Measurements from ENCODE around the gene KRTAP5-10.
"Not testable (repeated sequence)": the region's sequence is repeated elsewhere in the genome, so short reads cannot be mapped to it uniquely, and the experiment has no call there.

KRTAP5-10 gene

GRCh38 chr11:71565263-71565662 is at the start of gene KRTAP5-10:
Gene KRTAP5-10, plus strand, starts transcription at chr11:71565563. Its CDS starts 25 bp downstream, at chr11:71565588.
- H3K36me3 Mint-ChIP-seq (ENCODE audit: low read depth), result no peaks in the 10 kb centered on the region
- H3K27me3 Mint-ChIP-seq, result peaks cover 45% of the 10 kb centered on the region
- no peaks in the 10 kb centered on the region for H3K4me1 Mint-ChIP-seq (ENCODE audit: low read depth)
- H3K4me3 Mint-ChIP-seq, result no peak within 1 kb of the TSS
- no peak within 1 kb of the TSS for H3K27ac Mint-ChIP-seq
- no peaks in the 10 kb centered on the region for H3K9me3 Mint-ChIP-seq

- H3K4me3 Mint-ChIP-seq, result no peak overlapping the region
- H3K27me3 Mint-ChIP-seq, result no peaks in the 10 kb centered on the region
- peaks cover 3% of the 10 kb centered on the region for H3K9me3 Mint-ChIP-seq
Observed at GRCh38 chr11:71518506-71519471, 46.6 kb upstream of the KRTAP5-10 start.

GRCh38 chr11:71519546-71519945 is 45.8 kb upstream of the KRTAP5-10 start:
- Mint-ChIP-seq H3K9me3 (peaks cover 3% of the 10 kb centered on the region), H3K4me1 (ENCODE audit: low read depth) (no peaks in the 10 kb centered on the region), H3K36me3 (ENCODE audit: low read depth) (no peaks in the 10 kb centered on the region), H3K4me3 (no peak overlapping the region), H3K27ac (no peak overlapping the region), H3K27me3 (no peaks in the 10 kb centered on the region)

More at GRCh38 chr11:71518506-71519471, 46.6 kb upstream of the KRTAP5-10 start:
- Mint-ChIP-seq H3K4me1 (ENCODE audit: low read depth) (no peaks in the 10 kb centered on the region), H3K27ac (no peak overlapping the region), H3K36me3 (ENCODE audit: low read depth) (no peaks in the 10 kb centered on the region)

GRCh38 chr11:71525188-71525937 is 40.0 kb upstream of the KRTAP5-10 start:
- Mint-ChIP-seq H3K4me3 (no peak overlapping the region), H3K27ac (no peak overlapping the region), H3K36me3 (ENCODE audit: low read depth) (no peaks in the 10 kb centered on the region), H3K4me1 (ENCODE audit: low read depth) (no peaks in the 10 kb centered on the region), H3K9me3 (peaks cover 3% of the 10 kb centered on the region), H3K27me3 (peaks cover 9% of the 10 kb centered on the region)

GRCh38 chr11:71525938-71526495 is 39.3 kb upstream of the KRTAP5-10 start:
- no peaks in the 10 kb centered on the region for H3K4me1 Mint-ChIP-seq (ENCODE audit: low read depth)
- peaks cover 3% of the 10 kb centered on the region for H3K9me3 Mint-ChIP-seq
- H3K27me3 Mint-ChIP-seq, result peaks cover 9% of the 10 kb centered on the region
- H3K36me3 Mint-ChIP-seq (ENCODE audit: low read depth), result no peaks in the 10 kb centered on the region
- H3K4me3 Mint-ChIP-seq, result no peak overlapping the region
- no peak overlapping the region for H3K27ac Mint-ChIP-seq

- not testable (repeated sequence) for H3K9me3 Mint-ChIP-seq; H3K4me1 Mint-ChIP-seq (ENCODE audit: low read depth); H3K27me3 Mint-ChIP-seq; H3K27ac Mint-ChIP-seq; H3K36me3 Mint-ChIP-seq (ENCODE audit: low read depth); H3K4me3 Mint-ChIP-seq
Observed at GRCh38 chr11:71526796-71527575, 38.4 kb upstream of the KRTAP5-10 start, which contains the start of gene KRTAP5-7. Gene KRTAP5-7, plus strand, starts transcription at chr11:71527267. Its CDS starts 34 bp downstream, at chr11:71527301.

- Mint-ChIP-seq H3K27me3 (peaks cover 9% of the 10 kb centered on the region), H3K4me3 (no peak overlapping the region), H3K27ac (no peak overlapping the region), H3K36me3 (ENCODE audit: low read depth) (no peaks in the 10 kb centered on the region), H3K4me1 (ENCODE audit: low read depth) (no peaks in the 10 kb centered on the region), H3K9me3 (peaks cover 3% of the 10 kb centered on the region)
Observed at GRCh38 chr11:71527576-71528210, 37.7 kb upstream of the KRTAP5-10 start.

GRCh38 chr11:71530602-71531001 is 34.8 kb upstream of the KRTAP5-10 start:
- no peak overlapping the region for H3K4me3 Mint-ChIP-seq
- no peak overlapping the region for H3K27ac Mint-ChIP-seq
- no peaks in the 10 kb centered on the region for H3K4me1 Mint-ChIP-seq (ENCODE audit: low read depth)
- peaks cover 9% of the 10 kb centered on the region for H3K27me3 Mint-ChIP-seq
- no peaks in the 10 kb centered on the region for H3K9me3 Mint-ChIP-seq
- H3K36me3 Mint-ChIP-seq (ENCODE audit: low read depth), result no peaks in the 10 kb centered on the region

GRCh38 chr11:71532036-71532610 is 33.2 kb upstream of the KRTAP5-10 start:
- H3K4me3 Mint-ChIP-seq, result no peak overlapping the region
- H3K4me1 Mint-ChIP-seq (ENCODE audit: low read depth), result no peaks in the 10 kb centered on the region
- H3K36me3 Mint-ChIP-seq (ENCODE audit: low read depth), result no peaks in the 10 kb centered on the region
- H3K27ac Mint-ChIP-seq, result no peak overlapping the region
- no peaks in the 10 kb centered on the region for H3K27me3 Mint-ChIP-seq
- H3K9me3 Mint-ChIP-seq, result no peaks in the 10 kb centered on the region

- not testable (repeated sequence) for H3K36me3 Mint-ChIP-seq (ENCODE audit: low read depth); H3K4me1 Mint-ChIP-seq (ENCODE audit: low read depth); H3K9me3 Mint-ChIP-seq; H3K4me3 Mint-ChIP-seq; H3K27ac Mint-ChIP-seq; H3K27me3 Mint-ChIP-seq
Observed at GRCh38 chr11:71534711-71535608, 30.4 kb upstream of the KRTAP5-10 start.

GRCh38 chr11:71535825-71536224 is 29.5 kb upstream of the KRTAP5-10 start:
- Mint-ChIP-seq H3K27ac (no peak overlapping the region), H3K4me3 (no peak overlapping the region), H3K27me3 (no peaks in the 10 kb centered on the region), H3K4me1 (ENCODE audit: low read depth) (peaks cover 3% of the 10 kb centered on the region), H3K36me3 (ENCODE audit: low read depth) (no peaks in the 10 kb centered on the region), H3K9me3 (peaks cover 3% of the 10 kb centered on the region)

- H3K9me3 Mint-ChIP-seq, result peaks cover 12% of the 10 kb centered on the region
- no peak overlapping the region for H3K4me3 Mint-ChIP-seq
- peaks cover 9% of the 10 kb centered on the region for H3K4me1 Mint-ChIP-seq (ENCODE audit: low read depth)
- peaks cover 4% of the 10 kb centered on the region for H3K36me3 Mint-ChIP-seq (ENCODE audit: low read depth)
- H3K27me3 Mint-ChIP-seq, result peaks cover 9% of the 10 kb centered on the region
- no peak overlapping the region for H3K27ac Mint-ChIP-seq
Observed at GRCh38 chr11:71537537-71537936, 27.8 kb upstream of the KRTAP5-10 start.
